WI38 (cell line): Measurements from ENCODE around the gene KAT6B.

ENCODE experiments used
- H3K4me3 ChIP-seq: 2 replicates; pipeline ENCODE4 v1.5.1; 2011; ENCODE audit warnings: low read depth, mild to moderate bottlenecking, control low read depth, low read length
- TF ChIP-seq, protein P1 (sequence below): IDR thresholded peaks from 2 replicates; pipeline ENCODE4 v1.5.1; 2012; ENCODE audit warnings: low read depth, mild to moderate bottlenecking, control low read depth, low read length

KAT6B gene

GRCh38 chr10:74859546-74859945 is 33.1 kb downstream of the KAT6B start:
- TF ChIP-seq, protein P1, sequence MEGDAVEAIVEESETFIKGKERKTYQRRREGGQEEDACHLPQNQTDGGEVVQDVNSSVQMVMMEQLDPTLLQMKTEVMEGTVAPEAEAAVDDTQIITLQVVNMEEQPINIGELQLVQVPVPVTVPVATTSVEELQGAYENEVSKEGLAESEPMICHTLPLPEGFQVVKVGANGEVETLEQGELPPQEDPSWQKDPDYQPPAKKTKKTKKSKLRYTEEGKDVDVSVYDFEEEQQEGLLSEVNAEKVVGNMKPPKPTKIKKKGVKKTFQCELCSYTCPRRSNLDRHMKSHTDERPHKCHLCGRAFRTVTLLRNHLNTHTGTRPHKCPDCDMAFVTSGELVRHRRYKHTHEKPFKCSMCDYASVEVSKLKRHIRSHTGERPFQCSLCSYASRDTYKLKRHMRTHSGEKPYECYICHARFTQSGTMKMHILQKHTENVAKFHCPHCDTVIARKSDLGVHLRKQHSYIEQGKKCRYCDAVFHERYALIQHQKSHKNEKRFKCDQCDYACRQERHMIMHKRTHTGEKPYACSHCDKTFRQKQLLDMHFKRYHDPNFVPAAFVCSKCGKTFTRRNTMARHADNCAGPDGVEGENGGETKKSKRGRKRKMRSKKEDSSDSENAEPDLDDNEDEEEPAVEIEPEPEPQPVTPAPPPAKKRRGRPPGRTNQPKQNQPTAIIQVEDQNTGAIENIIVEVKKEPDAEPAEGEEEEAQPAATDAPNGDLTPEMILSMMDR, result no peak

GRCh38 chr10:74862625-74863024 is 36.2 kb downstream of the KAT6B start:
- TF ChIP-seq, protein P1, result no peak
- no peak overlapping the region for H3K4me3 ChIP-seq

More at GRCh38 chr10:74859546-74859945, 33.1 kb downstream of the KAT6B start:
- H3K4me3 ChIP-seq, result no peak overlapping the region

- no peak overlapping the region for H3K4me3 ChIP-seq
- TF ChIP-seq, protein P1, result no peak
Observed at GRCh38 chr10:74863551-74863950, 37.2 kb downstream of the KAT6B start.

GRCh38 chr10:74867351-74867750 is 41.0 kb downstream of the KAT6B start:
- no peak overlapping the region for H3K4me3 ChIP-seq
- TF ChIP-seq, protein P1, result no peak

GRCh38 chr10:74868392-74868977 is 42.1 kb downstream of the KAT6B start:
- TF ChIP-seq, protein P1, result no peak
- H3K4me3 ChIP-seq, result no peak overlapping the region

GRCh38 chr10:74869635-74870034 is 43.2 kb downstream of the KAT6B start:
- no peak overlapping the region for H3K4me3 ChIP-seq
- TF ChIP-seq, protein P1, result no peak

GRCh38 chr10:74870191-74870590 is 43.8 kb downstream of the KAT6B start:
- no peak overlapping the region for H3K4me3 ChIP-seq
- TF ChIP-seq, protein P1, result no peak
